ENCODE measurements around the gene AASDHPPT.

- no peak for TF ChIP-seq EZH2 (IDR thresholded peaks at IDR 0.05; ENCODE audit: borderline replicate concordance)
- TF ChIP-seq, protein P1, sequence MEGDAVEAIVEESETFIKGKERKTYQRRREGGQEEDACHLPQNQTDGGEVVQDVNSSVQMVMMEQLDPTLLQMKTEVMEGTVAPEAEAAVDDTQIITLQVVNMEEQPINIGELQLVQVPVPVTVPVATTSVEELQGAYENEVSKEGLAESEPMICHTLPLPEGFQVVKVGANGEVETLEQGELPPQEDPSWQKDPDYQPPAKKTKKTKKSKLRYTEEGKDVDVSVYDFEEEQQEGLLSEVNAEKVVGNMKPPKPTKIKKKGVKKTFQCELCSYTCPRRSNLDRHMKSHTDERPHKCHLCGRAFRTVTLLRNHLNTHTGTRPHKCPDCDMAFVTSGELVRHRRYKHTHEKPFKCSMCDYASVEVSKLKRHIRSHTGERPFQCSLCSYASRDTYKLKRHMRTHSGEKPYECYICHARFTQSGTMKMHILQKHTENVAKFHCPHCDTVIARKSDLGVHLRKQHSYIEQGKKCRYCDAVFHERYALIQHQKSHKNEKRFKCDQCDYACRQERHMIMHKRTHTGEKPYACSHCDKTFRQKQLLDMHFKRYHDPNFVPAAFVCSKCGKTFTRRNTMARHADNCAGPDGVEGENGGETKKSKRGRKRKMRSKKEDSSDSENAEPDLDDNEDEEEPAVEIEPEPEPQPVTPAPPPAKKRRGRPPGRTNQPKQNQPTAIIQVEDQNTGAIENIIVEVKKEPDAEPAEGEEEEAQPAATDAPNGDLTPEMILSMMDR (IDR thresholded peaks at IDR 0.05; ENCODE audit: poor library complexity), result no peak
- no peak for TF ChIP-seq EZH2phosphoT487 (IDR thresholded peaks at IDR 0.05; ENCODE audit: low read depth, severe bottlenecking, unreplicated experiment)
Observed at GRCh38 chr11:106101370-106101769, 23.9 kb downstream of the AASDHPPT start.

Data from hepatocyte (in vitro differentiated cells).